G401.6 (cell line): ENCODE measurements around the gene HCAR3.
"Not testable (repeated sequence)": the region's sequence is repeated elsewhere in the genome, so short reads cannot be mapped to it uniquely, and the experiment has no call there.

ENCODE experiments used
- FAIRE-seq: peaks from 2 replicates; lab custom pipeline; 2012; peaks lifted over from hg19 to GRCh38; lab: Jason Lieb, UNC

The HCAR3 gene

GRCh38 chr12:122716658-122717057 is at the start of gene HCAR3:
HCAR3 (minus strand) TSS chr12:122716811; CDS start chr12:122716737, 74 bp downstream.
- not testable (repeated sequence) for FAIRE-seq

GRCh38 chr12:122757568-122757967 is 41.0 kb upstream of the HCAR3 start:
- no peak for FAIRE-seq

- no peak for FAIRE-seq
These were observed 38.2 kb upstream of the HCAR3 start for GRCh38 chr12:122754790-122755189.

DNA sequence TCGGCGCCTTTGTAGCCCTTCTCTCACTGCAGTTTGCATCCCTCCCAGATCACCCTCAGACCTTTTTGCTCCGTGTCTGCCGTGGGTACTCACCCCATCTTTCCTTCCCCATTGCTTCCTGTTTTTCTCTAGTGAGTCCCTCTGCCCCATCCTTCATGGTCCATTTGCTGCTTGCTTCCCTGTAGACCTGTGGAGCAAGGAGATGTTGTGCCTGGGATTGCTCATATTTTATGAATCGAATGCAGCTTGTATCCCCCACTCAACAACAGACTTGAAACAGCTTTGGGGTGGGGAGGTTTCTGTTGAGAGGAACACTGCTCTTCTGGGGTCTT is 36.7 kb upstream of the HCAR3 start:
- no peak for FAIRE-seq

DNA sequence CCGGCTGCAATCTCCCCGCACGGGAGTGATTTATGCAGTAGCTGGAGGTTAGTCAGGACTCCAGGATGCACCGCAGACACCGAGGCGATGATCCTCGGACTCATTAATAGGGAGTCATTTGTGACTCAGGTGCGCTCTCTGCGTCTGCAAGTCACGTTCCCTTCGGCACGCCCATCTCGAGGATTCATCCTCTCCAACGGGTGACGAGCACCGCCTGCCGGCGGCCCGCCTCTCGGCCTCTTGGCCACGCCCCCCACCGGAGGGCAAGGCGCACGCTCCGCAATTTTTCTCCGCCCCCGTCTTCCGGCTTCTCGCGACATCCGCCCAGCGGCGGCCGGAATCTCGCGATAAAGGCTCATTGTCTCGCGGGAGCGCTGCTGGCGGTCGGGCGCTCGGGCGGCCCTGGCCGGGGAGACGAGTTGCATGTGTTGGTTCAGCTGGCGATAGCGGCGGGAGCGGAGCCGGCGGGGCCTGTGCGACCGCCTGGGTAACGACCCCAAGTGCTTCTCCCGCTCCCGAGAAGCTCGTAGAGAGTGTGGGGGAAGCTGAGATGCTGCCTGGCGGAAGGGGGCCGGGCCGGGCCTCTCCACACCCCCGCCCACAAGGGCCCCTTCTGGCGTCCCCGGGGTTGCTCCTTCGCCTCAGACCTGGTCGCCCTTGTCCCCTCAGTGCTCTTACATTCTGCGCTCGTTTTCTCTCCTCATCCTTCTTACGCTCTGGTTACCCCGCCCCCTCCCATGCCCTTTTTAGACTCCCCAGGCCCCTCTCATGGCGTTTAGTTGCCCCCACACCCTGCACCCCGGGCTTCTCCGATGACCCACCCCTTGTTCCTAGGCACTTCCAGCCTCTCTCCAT is 36.1 kb upstream of the HCAR3 start, which contains the start of gene DENR:
DENR (plus strand) TSS at position 361 of the 855 bp plus-strand sequence. CDS start 878 bp downstream, outside the sequence.
- FAIRE-seq = peak; percentile 79

DNA sequence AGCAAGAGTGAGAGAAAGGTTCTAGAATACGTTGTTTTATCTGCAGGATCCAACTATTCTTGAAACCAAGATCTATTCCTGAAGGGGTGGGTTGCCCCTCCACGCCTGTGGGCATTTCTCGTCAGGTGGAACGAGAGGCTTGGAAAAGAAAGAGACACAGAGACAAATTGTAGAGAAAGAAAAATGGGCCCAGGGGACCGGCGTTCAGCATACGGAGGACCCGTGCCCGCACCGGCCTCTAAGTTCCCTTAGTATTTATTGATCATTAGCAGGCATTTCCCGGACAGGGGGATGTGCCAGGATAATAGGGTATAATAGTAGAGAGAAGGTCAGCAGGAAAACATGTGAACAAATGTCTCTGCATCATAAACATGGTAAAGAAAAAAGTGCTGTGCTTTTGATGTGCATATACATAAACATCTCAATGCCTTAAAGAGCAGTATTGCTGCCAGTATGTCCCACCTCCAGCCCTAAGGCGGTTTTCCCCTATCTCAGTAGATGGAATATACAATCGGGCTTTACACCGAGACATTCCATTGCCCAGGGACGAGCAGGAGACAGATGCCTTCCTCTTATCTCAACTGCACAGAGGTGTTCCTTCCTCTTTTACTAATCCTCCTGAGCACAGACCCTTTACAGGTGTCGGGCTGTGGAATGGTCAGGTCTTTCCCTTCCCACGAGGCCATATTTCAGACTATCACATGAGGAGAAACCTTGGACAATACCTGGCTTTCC is 34.3 kb upstream of the HCAR3 start:
- FAIRE-seq = not testable (repeated sequence)

GRCh38 chr12:122749569-122750332 is 33.1 kb upstream of the HCAR3 start:
- no peak for FAIRE-seq

DNA sequence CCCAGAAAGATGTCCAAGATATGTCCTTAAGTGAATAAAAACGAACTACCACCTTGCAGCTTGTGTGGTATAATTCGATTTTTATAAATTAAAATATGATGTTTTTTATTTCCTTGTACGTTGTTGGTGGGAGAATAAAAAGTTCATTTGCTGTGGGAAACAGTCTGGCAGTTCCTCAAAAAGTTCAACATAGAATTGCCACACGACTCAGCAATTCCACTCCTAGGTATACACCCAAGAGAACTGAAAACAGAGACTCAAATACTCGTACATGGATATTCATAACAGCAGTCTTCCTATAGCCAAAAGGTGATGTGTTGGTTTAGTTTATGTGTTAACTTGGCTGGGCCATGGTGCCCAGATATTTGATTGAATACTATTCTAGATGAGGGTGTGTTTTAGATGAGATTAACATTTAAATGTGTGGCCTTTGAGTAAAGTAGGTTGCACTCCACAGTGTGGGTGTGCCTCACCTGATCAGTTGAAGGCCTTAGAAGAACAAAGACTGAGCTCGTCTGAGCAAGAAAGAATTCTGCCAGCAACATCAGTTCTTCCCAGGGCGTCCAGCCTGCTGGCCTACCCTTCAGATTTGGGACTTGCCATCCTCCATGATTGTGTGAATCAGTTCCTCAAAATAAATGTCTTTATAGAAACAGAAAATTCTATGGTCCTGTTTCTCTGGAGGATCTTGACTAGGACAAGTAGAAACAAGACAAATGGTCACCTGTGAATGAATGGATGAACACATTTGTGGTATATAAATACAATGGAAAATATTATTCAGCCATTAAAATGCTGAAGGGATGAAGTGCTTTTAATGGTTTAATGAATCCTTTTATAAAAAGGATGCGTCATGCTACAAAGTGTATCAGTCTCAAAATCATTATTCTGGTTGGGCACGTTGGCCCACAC is 30.9 kb upstream of the HCAR3 start:
- no peak for FAIRE-seq

- FAIRE-seq = no peak
These were observed 27.4 kb upstream of the HCAR3 start for GRCh38 chr12:122743895-122744525.

DNA sequence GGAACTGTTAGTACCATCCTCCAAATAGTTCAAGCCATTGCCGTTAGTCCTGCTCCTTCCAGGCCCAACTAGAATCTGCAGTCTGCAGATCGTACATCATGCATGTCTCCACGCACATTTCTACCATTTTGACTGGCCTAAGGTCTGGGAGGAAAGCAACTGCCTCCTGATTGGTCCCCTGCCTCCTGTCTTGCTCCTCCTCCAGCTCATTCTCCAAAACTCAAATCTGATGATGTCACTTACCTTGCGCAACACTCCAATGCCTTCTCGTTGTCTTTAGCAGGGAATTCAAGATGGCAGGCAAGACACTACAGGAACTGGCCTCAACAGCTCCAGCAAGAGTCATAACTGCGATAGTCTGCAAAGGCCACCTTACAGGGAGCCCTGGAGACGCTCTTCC is 23.7 kb upstream of the HCAR3 start:
- FAIRE-seq = no peak

GRCh38 chr12:122738571-122738970 is 22.0 kb upstream of the HCAR3 start:
- no peak for FAIRE-seq

DNA sequence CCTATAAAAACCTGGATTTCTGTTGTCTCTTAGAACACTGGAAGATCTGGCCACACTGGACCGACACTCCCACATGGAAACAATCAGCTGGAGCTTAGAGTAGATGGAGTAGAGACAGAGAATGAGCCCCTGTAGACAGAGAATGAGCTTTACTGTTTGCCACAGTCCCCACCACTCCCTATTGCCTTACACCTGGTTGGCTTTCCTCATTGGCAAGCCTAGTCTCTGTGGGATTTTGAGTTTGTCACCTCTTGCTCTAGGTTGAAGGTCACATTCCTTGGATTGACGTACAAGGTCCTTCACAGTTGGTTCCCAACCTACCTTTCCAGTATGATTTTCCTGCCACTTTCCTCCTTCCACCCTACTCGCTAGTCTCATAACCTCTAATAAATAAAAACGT is 16.0 kb upstream of the HCAR3 start:
- no peak for FAIRE-seq

DNA sequence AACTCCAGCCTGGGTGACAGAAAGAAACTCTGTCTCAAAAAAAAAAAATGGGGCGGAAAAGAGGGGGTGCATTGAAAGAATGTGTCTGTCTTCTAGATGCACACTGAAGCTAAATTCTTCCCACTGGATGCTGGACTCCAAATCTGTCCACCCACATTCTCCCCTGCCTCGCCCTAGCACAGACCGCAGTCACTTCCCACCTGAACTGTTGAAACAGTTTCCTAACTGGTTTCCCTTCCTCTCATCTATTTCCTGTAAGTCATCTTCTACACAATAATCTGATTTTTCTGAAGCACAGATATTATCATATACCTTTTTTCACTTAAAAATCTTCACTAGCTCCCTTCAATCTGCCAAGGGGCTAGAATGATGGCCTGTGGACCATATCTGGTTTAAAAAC is 15.6 kb upstream of the HCAR3 start:
- no peak for FAIRE-seq

DNA sequence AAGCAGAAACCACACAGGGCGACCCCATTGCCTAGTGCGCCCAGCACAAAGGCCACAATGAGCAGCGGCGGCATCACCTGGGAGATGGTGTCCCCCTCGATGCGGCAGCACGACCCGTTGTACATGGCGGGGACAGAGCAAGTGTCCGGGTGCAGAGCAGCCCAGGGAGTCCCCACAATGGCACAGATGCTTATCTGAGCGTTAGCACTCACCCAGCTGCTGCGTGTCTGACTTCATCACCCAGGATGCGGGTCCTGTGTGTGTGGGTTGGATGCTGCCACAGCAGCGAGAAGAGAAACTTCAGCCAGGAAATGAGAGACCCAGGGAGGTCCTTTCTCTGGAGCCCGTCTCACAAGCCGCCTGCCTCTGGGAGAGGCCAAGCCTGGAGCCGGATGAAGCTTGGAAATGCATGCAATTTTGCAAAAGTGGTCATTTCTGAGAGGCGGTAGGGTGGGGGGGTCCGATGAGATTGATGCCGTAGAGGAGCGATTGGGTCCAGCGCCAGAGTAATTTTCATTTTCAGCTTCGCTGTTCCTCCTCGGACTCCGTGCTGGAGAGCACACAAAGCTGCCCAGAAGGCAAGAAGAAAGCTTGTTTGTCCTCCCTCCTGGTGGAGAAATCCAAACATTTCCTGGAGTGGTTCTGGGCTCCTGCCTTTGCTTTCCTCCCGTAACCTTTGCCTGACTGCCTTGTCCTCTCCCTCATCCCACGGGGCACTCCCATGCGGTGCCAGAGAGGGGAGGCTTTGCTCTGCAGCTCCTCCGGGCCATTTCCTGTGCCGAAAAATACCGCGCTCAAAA is 13.8 kb upstream of the HCAR3 start, which contains the start of gene HCAR1:
HCAR1 (minus strand) TSS at position 630 of the 800 bp plus-strand sequence; CDS start at position 125, 505 bp downstream.
- no peak for FAIRE-seq

DNA sequence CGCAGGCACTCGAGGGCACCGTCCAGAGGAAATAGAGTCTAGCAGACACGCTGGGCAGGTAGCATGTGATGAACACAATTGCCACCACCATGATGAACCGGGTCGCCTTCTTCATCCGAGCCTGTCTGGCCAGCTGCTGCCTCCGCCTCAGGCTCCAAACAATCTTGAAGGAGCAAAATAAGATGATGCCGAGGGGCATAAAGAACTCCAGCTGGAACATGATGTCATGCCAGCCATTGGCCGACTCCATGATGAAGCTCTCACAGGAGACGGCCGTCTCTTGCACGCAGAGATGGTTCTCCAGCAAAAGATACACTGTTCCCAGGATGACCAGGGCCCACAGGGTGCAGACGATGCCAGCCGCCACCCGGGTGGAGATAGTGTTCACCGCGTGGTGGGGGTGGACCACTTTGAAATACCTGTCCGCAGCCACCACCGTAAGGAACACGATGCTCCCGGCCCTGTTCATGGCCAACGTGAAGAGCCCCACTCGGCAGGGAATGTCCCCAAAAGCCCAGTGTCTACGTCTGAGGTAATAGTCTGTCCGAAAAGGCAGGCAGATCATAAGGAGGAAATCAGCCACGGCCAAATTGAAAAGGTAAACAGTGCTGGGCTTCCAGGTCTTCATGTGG is 13.1 kb upstream of the HCAR3 start:
- no peak for FAIRE-seq

GRCh38 chr12:122726080-122726558 is 9.5 kb upstream of the HCAR3 start:
- no peak for FAIRE-seq

GRCh38 chr12:122725452-122726079 is 9.0 kb upstream of the HCAR3 start:
- no peak for FAIRE-seq

DNA sequence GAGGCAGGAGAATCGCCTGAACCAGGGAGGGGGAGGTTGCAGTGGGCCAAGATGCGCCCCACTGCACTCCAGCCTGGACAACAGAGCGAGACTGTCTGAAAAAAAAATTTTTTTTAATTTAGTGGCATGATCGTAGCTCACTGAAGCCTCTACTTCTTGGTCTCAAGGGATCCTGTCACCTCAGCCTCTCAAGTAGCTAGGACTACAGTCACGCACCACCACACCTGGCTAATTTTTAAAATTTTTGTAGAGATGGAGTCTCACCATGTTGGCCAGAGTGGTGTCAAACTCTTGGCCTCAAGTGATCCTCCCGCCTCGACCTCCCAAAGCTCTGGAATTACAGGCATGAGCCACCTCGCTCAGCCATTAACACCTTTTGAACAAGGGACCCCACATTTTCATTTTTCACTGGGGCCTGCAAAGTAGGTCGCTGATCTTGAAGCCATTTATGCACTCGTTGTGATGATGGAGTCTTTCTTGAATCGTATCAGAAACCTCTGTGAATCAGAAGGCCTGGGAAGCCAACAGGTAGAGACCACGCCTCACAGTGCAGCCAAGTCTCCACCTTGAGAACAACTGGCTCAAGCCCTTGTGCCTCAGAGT is 8.1 kb upstream of the HCAR3 start:
- no peak for FAIRE-seq

GRCh38 chr12:122722387-122722786 is 5.8 kb upstream of the HCAR3 start:
- FAIRE-seq = no peak
